Measurements from ENCODE around the gene EXOC2.
"Not testable (repeated sequence)": the region's sequence is repeated elsewhere in the genome, so short reads cannot be mapped to it uniquely, and the experiment has no call there.

Gene EXOC2

DNA sequence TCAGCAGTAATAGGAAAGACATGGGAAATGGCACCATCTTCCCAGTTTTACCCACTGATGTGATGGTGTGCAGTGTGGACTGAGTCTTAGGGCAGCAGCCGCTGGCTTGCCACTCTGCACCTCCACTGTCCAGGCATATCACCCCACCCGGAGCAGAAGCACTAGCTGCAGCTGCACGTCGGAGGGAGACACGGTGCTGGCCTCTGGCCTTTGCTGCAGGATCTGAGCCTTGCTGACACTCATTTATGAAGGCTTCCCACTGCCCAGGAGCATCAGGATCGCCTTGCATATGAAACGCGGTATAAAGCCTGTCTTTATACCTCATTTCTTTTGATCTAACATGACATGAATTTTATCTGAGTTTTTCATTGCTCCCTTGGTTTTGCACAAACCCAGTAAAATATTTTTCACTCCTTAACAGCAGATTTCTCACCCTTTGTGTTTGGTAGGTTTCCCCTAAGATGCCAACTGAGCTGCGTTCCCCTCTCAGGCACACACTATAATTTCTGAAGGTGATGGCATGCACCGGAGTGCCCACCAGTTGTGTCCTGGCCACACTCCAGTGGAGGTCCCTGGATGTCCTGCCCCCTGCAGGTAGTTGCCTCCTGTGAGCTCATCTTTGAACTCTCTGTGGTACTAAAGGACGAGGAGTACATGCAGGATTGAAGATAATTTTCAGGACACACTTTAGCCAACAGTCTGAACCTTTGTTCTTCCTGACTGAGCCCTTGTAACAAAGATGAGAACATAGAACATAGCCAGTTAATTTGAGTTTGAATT, 9.0 kb upstream of the EXOC2 start:
- TF ChIP-seq, protein P1, sequence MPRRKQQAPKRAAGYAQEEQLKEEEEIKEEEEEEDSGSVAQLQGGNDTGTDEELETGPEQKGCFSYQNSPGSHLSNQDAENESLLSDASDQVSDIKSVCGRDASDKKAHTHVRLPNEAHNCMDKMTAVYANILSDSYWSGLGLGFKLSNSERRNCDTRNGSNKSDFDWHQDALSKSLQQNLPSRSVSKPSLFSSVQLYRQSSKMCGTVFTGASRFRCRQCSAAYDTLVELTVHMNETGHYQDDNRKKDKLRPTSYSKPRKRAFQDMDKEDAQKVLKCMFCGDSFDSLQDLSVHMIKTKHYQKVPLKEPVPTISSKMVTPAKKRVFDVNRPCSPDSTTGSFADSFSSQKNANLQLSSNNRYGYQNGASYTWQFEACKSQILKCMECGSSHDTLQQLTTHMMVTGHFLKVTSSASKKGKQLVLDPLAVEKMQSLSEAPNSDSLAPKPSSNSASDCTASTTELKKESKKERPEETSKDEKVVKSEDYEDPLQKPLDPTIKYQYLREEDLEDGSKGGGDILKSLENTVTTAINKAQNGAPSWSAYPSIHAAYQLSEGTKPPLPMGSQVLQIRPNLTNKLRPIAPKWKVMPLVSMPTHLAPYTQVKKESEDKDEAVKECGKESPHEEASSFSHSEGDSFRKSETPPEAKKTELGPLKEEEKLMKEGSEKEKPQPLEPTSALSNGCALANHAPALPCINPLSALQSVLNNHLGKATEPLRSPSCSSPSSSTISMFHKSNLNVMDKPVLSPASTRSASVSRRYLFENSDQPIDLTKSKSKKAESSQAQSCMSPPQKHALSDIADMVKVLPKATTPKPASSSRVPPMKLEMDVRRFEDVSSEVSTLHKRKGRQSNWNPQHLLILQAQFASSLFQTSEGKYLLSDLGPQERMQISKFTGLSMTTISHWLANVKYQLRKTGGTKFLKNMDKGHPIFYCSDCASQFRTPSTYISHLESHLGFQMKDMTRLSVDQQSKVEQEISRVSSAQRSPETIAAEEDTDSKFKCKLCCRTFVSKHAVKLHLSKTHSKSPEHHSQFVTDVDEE (CRISPR knock-in tag; IDR thresholded peaks at IDR 0.05) = no peak
- TF ChIP-seq, protein P2, sequence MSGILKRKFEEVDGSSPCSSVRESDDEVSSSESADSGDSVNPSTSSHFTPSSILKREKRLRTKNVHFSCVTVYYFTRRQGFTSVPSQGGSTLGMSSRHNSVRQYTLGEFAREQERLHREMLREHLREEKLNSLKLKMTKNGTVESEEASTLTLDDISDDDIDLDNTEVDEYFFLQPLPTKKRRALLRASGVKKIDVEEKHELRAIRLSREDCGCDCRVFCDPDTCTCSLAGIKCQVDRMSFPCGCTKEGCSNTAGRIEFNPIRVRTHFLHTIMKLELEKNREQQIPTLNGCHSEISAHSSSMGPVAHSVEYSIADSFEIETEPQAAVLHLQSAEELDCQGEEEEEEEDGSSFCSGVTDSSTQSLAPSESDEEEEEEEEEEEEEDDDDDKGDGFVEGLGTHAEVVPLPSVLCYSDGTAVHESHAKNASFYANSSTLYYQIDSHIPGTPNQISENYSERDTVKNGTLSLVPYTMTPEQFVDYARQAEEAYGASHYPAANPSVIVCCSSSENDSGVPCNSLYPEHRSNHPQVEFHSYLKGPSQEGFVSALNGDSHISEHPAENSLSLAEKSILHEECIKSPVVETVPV (CRISPR knock-in tag; IDR thresholded peaks at IDR 0.05) = no peak
- TF ChIP-seq, protein P3, sequence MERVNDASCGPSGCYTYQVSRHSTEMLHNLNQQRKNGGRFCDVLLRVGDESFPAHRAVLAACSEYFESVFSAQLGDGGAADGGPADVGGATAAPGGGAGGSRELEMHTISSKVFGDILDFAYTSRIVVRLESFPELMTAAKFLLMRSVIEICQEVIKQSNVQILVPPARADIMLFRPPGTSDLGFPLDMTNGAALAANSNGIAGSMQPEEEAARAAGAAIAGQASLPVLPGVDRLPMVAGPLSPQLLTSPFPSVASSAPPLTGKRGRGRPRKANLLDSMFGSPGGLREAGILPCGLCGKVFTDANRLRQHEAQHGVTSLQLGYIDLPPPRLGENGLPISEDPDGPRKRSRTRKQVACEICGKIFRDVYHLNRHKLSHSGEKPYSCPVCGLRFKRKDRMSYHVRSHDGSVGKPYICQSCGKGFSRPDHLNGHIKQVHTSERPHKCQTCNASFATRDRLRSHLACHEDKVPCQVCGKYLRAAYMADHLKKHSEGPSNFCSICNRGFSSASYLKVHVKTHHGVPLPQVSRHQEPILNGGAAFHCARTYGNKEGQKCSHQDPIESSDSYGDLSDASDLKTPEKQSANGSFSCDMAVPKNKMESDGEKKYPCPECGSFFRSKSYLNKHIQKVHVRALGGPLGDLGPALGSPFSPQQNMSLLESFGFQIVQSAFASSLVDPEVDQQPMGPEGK (CRISPR knock-in tag; IDR thresholded peaks at IDR 0.05; ENCODE audit: borderline replicate concordance) = no peak
- no peak; the same call in 2 of the 3 replicates for ATAC-seq

DNA sequence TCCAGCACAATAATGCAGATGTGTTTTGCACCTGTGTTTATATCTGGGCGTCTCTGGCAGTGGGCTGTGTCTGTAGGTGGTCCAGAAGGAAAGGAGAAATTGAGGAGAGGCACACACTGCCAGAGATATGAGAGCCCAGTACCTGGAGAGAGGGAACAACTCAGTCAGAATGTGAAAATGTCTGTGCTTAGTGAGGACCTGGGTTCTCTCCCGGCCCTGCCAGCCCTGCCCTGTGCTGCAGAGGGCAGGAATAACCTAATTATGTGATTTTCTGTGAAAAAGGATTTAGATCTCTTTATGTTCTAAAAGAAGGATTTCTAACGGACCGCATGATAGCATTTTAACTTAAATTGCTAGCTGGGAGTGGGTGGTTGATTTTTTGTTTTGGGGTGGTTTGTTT, 8.3 kb upstream of the EXOC2 start:
- TF ChIP-seq ZFP3 (CRISPR knock-in tag; IDR thresholded peaks at IDR 0.05) = no peak
- TF ChIP-seq, protein P4, sequence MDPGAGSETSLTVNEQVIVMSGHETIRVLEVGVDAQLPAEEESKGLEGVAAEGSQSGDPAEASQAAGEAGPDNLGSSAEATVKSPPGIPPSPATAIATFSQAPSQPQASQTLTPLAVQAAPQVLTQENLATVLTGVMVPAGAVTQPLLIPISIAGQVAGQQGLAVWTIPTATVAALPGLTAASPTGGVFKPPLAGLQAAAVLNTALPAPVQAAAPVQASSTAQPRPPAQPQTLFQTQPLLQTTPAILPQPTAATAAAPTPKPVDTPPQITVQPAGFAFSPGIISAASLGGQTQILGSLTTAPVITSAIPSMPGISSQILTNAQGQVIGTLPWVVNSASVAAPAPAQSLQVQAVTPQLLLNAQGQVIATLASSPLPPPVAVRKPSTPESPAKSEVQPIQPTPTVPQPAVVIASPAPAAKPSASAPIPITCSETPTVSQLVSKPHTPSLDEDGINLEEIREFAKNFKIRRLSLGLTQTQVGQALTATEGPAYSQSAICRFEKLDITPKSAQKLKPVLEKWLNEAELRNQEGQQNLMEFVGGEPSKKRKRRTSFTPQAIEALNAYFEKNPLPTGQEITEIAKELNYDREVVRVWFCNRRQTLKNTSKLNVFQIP (CRISPR knock-in tag; IDR thresholded peaks at IDR 0.05; ENCODE audit: borderline replicate concordance, low read depth) = no peak
- TF ChIP-seq, protein P5, sequence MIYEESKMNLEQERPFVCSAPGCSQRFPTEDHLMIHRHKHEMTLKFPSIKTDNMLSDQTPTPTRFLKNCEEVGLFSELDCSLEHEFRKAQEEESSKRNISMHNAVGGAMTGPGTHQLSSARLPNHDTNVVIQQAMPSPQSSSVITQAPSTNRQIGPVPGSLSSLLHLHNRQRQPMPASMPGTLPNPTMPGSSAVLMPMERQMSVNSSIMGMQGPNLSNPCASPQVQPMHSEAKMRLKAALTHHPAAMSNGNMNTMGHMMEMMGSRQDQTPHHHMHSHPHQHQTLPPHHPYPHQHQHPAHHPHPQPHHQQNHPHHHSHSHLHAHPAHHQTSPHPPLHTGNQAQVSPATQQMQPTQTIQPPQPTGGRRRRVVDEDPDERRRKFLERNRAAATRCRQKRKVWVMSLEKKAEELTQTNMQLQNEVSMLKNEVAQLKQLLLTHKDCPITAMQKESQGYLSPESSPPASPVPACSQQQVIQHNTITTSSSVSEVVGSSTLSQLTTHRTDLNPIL (CRISPR knock-in tag; IDR thresholded peaks at IDR 0.05; ENCODE audit: low read depth) = no peak
- no peak for TF ChIP-seq TCF4 (CRISPR knock-in tag; IDR thresholded peaks at IDR 0.05; ENCODE audit: borderline replicate concordance)

DNA sequence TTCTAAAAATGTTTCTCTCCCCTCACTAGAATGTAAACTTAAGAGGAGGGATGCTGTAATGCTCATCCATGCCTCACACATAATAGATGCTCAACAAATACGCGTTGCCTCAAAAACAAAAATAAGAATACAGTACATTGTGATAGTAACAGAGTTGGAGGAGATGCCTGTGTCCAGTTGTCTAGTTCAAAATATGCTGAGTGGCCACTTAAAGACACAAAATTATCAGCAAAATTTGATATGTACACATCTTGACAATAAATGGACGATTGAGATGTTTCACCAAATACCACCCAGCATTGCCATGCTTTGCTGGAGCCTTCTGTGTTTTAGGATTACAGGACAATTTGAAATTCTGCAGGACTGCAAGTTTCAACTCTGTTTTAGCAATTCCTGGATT, 7.6 kb upstream of the EXOC2 start:
- TF ChIP-seq PPARA (CRISPR knock-in tag; IDR thresholded peaks at IDR 0.05; ENCODE audit: borderline replicate concordance) = no peak
- ATAC-seq = no peak

More for the DNA sequence above, 8.3 kb upstream of the EXOC2 start:
- no peak for ATAC-seq

DNA sequence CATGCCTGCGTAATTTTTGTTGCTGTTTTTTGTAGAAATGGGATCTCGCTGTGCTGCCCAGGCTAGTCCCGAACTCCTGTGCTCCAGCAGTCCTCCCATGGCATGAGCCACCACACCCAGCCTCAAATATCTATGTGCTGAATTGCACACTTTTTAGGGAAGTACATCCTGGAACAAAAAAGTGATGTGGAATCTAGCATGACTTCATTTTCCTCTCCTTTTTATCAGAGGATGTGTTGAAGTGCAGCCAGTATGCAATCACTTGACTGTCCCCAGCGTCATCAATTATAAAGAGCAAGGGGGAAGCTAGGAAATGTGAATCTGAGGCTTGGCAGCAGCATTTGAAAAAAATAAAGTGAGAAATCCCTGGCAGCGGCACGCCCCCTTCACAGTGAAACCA, 6.4 kb upstream of the EXOC2 start:
- TF ChIP-seq ZNF70 (CRISPR knock-in tag; IDR thresholded peaks at IDR 0.05) = no peak
- no peak for TF ChIP-seq ZNF565 (CRISPR knock-in tag; conservative IDR thresholded peaks at IDR 0.05; ENCODE audit: low read depth)
- TF ChIP-seq TOX (CRISPR knock-in tag; IDR thresholded peaks at IDR 0.05; ENCODE audit: borderline replicate concordance) = no peak
- TF ChIP-seq, protein P4 (CRISPR knock-in tag; IDR thresholded peaks at IDR 0.05; ENCODE audit: borderline replicate concordance, low read depth) = no peak
- TF ChIP-seq SNAI2 (CRISPR knock-in tag; IDR thresholded peaks at IDR 0.05) = no peak
- TF ChIP-seq ZFP30 (CRISPR knock-in tag; IDR thresholded peaks at IDR 0.05) = no peak
- no peak for TF ChIP-seq OSR1 (CRISPR knock-in tag; IDR thresholded peaks at IDR 0.05)
- TF ChIP-seq ZFP3 (CRISPR knock-in tag; IDR thresholded peaks at IDR 0.05) = no peak
- TF ChIP-seq ISL1 (CRISPR knock-in tag; IDR thresholded peaks at IDR 0.05) = no peak
- TF ChIP-seq ZNF8 (CRISPR knock-in tag; IDR thresholded peaks at IDR 0.05) = no peak
- TF ChIP-seq CSDC2 (CRISPR knock-in tag; IDR thresholded peaks at IDR 0.05) = no peak
- TF ChIP-seq ESRRG (CRISPR knock-in tag; IDR thresholded peaks at IDR 0.05) = no peak
- no peak for TF ChIP-seq TCF4 (CRISPR knock-in tag; IDR thresholded peaks at IDR 0.05; ENCODE audit: borderline replicate concordance)
- TF ChIP-seq, protein P5 (CRISPR knock-in tag; IDR thresholded peaks at IDR 0.05; ENCODE audit: low read depth) = no peak
- no peak for TF ChIP-seq ZC3H10 (CRISPR knock-in tag; IDR thresholded peaks at IDR 0.05)
- ATAC-seq = no peak

DNA sequence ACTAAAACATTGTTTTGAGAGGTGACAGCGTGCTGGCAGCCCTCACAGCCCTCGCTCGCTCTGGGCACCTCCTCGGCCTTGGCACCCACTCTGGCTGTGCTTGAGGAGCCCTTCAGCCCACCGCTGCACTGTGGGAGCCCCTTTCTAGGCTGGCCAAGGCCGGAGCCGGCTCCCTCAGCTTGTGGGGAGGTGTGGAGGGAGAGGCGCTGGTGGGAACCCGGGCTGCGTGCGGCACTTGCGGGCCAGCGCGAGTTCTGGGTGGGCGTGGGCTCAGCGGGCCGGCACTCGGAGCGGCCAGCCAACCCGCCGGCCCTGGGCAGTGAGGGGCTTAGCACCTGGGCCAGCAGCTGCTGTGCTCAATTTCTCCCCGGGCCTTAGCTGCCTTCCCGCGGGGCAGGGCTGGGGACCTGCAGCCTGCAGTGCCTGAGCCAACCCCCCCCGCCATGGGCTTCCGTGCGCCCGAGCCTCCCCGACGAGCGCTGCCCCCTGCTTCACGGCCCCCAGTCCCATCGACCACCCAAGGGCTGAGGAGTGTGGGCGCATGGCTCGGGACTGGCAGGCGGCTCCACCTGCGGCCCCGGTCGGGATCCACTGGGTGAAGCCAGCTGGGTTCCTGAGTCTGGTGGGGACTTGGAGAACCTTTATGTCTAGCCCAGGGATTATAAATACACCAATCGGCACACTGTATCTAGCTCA, 1.6 kb upstream of the EXOC2 start:
- not testable (repeated sequence) for ATAC-seq

All from SK-N-SH treated with all-trans-retinoic acid at 6 μM for 48 hours (cell line).